GM20431 (cell line): ENCODE data around the gene TENT4B.

Experiments used
- in situ Hi-C: fragments of 300-500 bp; cut with MseI, MboI; formaldehyde crosslinking; loops from one replicate; pipeline ENCODE4 v1.15.0; 2020; ENCODE audit warnings: low sequenced_read_pairs; ENCODE audit not compliant: unreplicated experiment

The TENT4B gene

DNA sequence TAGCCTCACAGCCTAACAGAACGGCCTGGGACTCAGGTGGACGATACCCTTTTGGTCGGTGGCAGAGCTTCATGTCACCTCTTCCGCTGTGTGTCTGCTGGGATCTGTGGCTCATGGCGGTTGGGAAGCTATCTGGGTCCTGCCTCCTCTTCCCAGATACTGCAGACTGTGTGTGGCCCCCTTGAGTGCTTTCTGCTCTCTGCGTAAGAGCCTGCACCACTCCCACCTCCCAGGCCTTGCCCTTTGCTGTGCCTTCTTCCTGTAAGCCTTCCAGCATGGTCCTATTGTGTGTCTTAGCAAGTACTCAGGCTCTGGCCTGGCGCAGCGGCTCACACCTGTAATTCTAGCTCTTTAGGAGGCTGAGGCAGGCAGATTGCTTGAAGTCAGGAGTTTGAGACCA, 95.7 kb downstream of the TENT4B start:
- in situ Hi-C loops, result loop anchor here (25.0 kb wide), 1 partner anchor 113 kb away; the partner anchor contains the start of gene BRD7

DNA sequence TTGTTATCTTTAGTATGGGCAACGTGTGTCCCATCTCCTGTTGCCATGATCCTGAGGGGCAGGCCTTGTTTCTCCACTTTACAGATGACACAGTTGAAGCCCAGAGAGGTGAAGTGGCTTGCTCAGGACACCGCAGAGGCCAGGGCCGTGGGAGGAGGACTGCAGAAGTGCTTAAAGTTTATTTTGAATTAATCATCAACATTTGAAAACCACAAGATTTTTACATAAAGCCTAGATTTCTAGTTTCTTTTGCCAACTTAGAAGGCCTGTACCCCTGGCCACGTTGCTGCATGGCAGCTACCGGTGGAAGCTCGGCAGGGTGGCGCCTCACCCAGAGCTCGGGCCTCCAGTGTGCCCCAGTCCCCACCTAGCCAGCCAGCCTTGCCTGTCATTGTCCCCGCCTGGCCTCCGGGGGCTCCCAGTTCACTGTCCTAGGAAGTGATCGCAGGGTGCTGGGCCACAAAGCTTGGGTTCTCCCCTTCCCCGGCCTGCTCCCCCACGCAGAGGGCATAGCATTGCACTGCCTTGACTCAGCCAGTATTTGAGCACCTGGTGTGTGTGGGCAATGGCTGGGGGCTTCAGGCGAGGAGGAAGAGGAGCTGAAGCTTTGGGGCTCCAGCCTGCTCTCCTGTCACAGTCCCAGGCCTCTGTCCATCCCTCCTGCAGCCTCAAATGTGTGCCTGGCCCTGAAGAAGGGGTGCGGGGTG, 98.4 kb downstream of the TENT4B start:
- in situ Hi-C loops, result no loop called here

DNA sequence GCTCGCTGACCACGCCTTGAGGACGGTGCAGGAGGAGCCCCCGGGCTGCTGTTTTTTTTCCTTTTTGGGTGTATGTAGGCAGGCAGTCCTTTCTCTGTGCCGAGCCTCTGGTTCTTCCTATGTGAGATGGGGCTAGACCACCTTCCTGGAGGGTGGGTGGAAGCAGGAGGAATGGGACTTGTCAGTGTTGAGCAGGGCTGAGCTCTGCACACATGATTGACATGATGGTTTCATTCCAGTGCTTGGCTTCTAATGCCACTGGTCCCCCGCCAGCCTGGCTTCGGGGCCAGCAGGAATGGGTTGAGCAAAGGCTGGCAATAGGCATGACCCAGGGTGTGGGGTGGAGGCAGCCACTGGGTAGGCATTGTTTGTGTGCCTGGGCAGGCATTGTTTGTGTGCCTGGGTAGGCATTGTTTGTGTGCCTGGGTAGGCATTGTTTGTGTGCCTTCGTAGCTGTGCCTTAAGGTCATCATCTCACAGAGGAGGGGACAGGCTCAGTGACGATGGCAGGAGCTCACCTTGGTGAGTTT, 99.0 kb downstream of the TENT4B start:
- in situ Hi-C loops, result no loop called here

DNA sequence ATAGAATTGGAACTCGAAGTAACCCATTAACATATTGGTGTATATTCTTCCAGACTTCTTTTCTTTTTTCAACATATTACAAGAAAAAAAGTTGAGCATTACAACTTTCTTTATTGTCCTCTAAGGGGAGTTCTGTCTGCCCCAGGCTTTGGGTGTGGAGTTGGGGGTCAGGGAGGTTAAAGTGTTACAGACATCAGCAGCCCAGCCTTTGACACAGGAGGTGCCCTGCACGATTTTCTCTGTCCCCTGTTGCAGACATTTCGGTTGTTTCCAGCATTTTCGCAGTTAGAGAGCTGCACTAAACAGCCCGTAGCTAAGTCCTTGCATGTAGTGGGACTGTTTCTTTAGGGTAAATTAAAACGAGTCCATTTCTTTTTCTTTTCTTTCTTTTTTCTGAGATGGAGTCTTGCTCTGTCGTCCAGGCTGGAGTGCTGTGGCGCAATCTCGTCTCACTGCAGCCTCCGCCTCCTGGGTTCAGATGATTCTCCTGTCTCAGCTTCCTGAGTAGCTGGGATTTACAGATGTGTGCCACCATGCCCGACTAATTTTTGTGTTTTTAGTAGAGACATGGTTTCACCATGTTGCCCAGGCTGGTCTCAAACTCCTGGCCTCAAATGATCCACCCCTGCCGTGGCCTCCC, 99.9 kb downstream of the TENT4B start:
- in situ Hi-C loops, result no loop called here

DNA sequence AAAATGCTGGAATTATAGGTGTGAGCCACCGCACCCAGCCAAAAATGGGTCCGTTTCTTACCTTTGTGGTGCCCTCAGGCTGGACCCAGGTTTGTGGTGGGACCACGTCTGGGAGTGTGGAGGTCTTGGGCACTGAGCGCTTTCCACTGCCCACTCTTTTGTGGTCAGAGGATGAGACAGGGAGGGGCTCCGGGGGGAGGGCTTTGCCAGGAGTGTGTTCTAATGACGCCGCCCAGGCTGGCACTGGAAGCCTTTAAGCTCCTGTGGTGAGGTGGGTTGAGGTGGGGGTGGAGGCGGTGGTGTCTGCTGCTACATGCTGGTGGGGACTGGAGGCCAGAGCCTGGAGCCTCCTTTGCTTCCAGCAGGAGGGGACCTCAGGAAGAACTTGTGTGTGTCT, 100.4 kb downstream of the TENT4B start:
- in situ Hi-C loops, result no loop called here

DNA sequence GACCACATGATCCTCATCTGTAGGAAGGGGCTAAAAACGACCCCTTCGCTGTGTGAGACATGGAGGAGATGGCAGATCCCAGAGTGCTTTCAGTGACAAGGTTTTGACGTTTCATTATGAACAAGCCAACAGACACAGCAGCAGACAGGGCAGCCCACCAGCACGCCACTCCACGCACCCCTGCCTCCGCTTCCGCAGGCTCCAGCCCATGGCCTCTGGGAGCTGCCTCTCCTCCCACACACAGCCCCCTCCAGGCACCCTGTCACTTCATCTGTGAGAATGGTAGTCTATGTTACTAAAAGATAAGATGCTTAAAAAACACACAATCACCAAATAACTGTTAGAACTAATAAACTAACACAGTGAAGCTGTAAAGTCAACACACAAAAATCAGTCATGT, 101.0 kb downstream of the TENT4B start:
- in situ Hi-C loops, result no loop called here

DNA sequence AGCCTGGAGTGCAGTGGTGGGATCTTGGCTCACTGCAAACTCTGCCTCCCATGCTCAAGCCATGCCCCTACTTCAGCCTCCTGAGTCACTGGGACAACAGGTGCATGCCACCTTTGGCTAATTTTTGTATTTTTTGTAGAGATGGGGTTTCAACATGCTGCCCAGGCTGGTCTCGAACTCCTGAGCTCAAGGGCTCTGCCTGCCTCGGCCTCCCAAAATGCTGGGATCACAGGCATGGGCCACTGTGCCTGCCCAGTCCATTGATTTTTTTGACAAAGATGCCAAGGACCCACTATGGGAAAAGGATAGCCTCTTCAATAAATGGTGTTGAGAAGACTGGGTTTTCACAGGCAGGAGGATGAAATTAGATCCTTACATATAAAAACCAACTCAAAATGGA, 102.4 kb downstream of the TENT4B start:
- in situ Hi-C loops, result no loop called here

DNA sequence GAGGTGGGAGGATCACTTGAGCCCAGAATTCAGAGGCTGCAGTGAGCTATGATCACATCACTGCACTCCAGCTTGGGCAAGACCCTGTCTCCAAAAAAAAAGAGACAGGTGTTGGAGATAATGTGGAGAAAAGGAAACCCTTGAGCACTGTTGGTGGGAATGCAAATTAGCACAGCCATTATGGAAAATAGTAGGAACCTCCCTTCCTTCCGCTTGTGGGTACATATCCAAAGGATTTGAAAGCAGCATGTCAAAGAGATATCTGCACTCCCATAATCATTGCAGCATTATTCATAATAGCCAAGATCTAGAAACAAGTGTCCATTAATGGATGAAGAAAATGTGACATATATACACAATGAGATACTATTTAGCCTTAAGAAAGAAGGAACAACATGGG, 103.5 kb downstream of the TENT4B start:
- in situ Hi-C loops, result no loop called here

DNA sequence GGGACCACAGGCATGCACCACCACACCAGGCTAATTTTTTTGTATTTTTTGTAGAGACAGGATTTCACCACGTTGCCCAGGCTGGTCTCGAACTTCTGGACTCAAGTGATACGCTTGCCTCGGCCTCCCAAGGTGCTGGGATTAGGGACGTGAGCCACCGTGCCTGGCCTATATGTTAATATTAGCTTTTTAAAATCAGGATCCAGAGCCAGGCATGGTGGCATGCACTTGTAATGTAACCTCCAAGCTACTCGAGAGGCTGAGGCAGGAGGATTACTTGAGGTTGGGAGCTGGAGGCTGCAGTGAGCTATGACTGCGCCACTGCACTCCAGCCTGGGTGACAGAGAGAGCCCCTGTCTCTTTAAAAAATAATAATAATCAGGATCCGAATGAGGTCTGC, 104.8 kb downstream of the TENT4B start:
- in situ Hi-C loops, result no loop called here

DNA sequence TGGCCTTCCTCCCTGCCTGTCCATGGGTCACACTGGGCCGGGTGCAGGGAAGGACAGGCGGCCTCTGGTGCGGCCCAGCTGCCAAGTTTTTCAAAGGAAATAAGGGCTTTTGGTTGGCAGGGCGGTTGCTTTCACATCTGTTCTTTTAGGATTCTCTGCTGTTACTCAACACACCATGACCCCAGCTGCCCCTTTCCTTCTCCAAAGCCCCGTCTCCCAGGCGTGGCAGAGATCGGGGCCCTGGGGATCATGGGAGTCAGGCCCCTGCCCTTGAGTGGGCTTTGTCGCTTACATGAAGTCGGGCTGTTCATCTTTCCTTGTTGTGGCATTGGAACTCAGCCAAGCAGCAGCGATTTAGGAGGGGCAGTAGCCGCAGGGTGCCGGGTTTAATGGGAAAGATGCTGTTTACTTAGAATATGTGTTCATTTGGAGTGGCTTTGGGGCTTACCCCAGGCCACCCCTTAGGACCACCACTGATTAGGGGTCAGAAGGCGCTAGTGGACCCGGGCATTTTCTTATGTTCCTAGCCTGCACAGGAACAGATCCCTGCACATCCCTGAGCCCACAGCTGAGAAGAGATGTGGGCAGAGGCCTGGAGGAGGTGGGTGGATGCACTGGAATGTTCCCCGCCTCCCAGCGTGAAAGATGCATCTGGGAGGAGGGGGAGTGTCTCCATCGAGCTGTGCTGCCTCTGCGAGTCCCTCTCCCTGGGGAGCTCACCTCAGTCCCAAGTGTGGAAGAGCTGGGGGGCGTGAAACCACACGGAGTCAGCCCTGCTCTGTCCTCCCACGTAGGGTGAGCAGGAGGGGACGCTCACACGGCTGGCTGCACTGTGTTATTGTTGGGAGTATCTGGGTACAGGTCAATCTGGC, 106.5 kb downstream of the TENT4B start:
- in situ Hi-C loops, result no loop called here

DNA sequence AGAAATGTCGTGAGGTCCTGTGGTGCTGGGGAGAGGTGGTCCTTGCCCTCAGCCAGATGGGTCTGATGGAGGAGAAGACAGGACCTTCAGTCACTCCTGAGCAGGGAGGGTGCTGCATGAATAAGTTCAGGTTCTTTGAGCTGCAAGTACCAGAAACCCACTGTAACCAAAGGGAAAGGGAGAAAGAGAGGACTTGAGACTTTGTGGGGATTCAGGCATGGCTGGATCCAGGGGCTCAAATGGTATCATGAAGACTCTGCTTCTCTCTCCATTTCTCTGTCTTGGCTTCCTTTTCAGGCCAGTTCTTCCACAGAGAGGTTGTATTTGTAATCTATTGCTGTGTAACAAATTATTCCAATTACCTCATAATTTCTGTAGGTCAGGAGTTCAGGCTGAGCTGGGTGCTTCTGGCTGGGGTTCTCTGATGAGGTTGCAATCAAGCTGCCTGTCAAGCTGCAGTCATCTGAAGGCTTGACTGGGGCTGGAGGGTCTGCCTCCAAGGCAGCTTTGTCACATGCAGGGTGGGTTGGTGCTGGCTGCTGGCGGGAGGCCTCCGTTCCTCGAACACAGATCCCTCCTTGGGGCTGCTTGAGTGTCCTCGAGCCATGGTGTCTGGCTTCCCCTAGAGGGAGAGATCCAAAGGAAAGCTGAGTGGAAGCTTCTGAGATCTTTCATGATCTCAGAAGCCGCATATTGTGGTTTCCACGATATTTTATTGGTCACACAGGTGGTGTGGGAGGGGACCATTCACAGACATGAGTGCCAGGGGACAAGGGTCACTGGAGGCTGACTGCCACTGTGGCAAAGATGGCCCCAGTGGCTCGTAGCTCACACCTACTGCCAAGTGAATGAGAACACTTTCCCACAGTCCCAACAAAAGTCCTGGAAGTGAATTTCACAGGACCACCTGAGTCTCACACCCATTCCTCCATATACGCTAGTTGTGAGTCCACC, 107.4 kb downstream of the TENT4B start:
- in situ Hi-C loops, result no loop called here

DNA sequence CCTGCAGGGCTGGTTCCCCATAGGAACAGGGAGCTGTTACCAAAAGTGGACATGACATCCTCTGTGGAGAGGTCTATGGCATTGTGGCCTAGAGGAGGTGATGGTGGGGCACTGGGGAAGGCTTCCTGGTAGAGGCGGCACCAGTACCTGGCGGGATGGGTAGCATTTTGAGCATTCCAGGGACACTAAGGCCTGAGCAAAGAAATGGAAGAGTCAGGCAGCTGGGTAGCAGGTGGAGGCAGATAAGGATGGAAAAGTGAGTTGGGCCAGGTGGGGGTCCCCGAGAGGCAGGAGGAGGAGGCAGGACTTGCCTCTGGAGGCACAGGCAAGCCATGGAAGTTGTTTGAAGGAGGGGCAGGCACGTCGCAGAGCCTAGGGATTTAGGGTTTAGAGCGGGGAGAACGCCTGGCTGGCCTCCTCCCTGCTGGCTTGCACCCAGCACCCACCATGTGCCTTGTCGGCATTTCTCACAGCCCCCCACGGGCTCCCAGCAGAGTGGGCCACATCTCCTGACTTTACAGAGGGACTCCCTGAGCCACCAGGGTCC, 108.1 kb downstream of the TENT4B start:
- in situ Hi-C loops, result no loop called here

DNA sequence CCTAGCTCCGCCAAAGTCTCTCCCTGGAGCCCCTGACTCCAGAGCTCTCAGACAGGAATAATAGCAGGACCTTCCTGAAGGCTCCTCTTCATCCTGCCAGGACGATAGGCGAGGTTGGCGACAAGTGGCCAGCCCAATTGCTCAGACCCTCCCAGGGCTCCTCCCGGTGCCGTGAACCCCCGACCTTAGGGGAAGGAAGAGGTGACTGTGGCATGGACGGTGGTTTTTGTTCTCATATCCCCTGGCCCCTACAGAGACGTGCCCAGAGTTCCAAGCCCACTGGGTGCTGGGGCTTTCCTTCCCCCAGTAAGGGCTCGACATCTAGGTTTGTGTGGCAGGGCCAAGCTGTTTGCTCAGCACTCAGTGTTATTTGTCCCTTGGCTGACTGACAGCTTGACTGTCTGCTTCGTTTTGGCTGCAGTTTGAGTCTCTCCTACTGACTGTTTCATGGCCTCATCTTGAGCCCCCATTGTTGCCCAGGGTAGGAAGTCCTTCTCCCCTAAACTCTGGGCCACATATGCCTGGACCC, 108.7 kb downstream of the TENT4B start:
- in situ Hi-C loops, result no loop called here

DNA sequence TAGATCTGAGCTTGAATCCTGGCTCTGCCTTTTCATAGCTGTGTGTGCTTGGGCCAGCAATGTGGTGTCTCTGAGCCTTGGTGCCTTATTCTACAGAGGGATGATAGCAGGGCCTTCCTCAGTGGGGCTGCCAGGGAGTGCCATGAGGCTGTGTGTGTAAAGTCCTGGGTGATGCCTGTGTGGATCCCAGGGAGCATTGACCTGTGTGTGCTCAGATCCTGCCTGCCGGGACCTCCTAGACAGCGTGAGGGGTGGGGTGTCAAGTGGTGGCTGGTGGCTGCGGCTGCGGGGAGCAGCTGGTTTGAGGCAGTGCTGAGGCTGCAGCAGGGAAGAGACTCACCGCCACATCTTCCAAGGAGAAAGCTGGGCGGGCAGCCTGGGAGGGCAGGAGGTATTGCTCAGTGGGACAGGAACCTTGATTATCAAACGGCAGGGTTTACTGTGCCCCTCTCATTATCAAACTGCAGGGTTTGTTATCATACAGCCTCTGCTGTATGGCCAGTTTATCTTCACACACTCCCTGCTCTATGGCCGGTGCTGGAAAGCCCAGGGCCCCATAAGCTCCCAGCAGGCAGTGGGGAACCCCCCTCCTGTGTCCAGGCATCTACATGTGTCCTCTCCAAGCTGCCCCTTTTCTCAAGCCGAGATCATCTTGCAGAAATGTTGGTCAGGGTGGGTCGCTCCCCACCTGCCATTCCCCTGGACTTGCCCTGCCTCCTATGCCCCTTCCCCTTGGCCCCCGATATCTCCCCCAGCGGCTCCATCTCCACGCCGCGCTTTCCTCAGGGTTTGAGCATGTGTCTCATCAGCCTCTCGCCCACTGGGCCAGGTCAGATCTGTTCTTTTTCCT, 110.2 kb downstream of the TENT4B start:
- in situ Hi-C loops, result no loop called here

DNA sequence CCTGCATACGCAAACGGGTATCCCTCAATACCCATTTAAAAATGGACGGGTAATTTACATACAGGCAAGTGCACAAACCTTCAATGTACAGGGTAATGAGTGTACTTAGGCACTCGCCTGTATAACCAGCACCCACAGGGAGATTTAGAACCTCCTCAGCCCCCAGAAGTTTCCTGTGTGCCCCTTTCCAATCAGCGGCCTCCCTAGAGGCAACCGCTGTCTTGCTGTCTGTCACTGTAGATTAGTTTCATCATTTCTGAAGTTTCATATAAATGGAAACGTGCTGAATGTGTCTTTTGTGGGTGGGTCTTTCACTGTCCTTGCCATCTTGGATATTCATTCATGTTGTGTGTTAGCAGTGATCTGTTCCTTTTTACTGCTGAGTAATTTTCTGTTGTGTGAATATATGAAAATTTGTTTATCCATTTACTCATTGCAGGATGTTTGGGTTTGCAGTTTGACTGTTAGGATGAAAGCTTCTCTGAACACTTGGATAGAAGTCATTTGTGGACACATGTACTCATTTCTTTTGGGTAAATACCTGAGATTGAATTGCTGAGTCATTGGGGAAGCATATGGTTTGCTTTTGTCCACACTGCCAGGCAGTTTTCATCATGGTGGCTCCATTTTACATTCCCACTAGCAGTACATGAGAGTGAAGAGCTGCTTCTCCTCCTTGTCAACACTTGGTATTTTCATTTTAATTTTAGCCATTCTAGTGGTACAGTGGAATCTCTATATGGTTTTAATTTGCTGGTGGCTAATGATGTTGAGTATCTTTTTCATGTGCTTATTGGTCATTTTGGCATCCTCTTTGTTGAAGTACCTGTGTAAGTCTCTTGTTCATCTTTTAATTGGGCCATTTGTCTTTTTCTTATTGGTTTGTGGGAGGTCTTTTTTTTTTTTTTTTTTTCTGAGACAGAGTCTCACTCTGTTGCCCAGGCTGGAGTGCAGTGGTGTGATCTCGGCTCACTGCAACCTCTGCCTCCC, 111.1 kb downstream of the TENT4B start:
- in situ Hi-C loops, result no loop called here

DNA sequence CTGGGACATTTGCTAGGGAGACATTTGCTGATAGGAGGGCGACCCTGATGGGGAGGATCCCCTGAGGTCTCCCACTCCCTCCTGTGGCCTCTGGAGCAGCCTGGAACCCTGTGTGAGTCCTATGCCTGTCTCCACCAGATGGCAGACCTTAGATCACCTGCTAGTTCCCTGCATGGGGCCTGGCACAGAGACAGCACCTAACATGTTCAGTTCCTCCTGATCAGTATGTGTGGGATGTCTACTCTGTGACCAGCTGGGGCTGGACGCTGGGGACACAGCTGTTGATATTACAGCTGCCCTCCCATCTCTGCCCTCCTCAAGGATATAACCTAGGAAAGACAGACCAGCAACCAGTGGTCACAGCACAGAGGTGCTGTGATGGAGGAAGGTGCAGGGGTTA, 112.2 kb downstream of the TENT4B start:
- in situ Hi-C loops, result no loop called here

DNA sequence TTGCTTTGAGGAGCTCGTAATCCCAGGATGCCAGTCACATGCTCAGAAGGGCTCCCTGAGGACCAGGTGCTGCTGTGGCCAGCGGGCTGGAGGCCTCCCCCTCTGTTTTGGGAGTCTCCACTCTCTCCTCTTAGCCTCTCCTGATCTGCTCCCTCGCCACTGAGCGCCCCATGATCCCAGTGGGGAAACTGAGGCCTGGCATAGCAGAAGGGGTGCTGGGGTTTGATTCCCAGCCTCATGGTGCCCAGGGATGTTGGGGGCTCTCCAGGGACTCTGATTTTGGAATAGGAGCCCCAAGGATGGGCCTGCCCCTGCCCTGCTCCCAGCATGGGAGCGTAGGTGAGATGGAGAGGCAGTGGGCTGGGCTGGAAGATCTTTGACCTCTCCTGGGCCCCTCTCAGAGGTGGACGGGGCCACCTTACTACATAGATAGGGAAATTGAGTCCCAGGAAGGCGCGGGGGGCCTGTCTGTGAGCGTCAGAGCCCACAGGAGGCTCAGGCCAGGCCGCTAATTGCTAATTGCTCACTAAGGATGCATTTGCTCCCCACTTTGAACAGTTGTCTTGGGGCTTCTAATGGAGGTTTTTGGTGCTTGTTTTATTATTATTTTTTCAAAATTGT, 112.7 kb downstream of the TENT4B start:
- in situ Hi-C loops, result no loop called here
